Small intestine (tissue), 7 donors: ENCODE measurements around the gene TSPAN11. TPM values are rescaled to one million over a fixed set of nuclear protein-coding genes. Genes with fewer than 3 reads are reported as not detected.

Experiments used
- DNase-seq, 2 donors: peaks; one replicate each; pipeline versions ENCODE4 v3.0.0 to v3.0.0-alpha.2; 2013
- FAIRE-seq: peaks from 2 replicates; lab custom pipeline; 2012; peaks lifted over from hg19 to GRCh38; lab: Jason Lieb, UNC
- H3K27ac ChIP-seq, 3 donors: one replicate each; pipeline ENCODE4 v1.5.1; 2013; ENCODE audit warnings: low read length in 2 of 3, mild to moderate bottlenecking in 2 of 3, control low read depth in 1 of 3, inconsistent platforms in 1 of 3, low read depth in 1 of 3, moderate library complexity in 1 of 3
- H3K27me3 ChIP-seq, 3 donors: one replicate each; pipeline ENCODE4 v1.6.1; 2013; ENCODE audit warnings: low read length in 3 of 3, inconsistent platforms in 1 of 3; ENCODE audit not compliant: control insufficient read depth in 3 of 3, insufficient read depth in 3 of 3
- H3K36me3 ChIP-seq, 3 donors: one replicate each; pipeline ENCODE4 v1.6.1; 2013; ENCODE audit warnings: low read length in 3 of 3, inconsistent platforms in 1 of 3, low read depth in 1 of 3, mild to moderate bottlenecking in 1 of 3, moderate library complexity in 1 of 3; ENCODE audit not compliant: control insufficient read depth in 3 of 3, insufficient read depth in 2 of 3
- H3K4me1 ChIP-seq, 3 donors: one replicate each; pipeline ENCODE4 v1.6.1; 2013; ENCODE audit warnings: low read length in 2 of 3, inconsistent platforms in 1 of 3, low read depth in 1 of 3, mild to moderate bottlenecking in 1 of 3, moderate library complexity in 1 of 3; ENCODE audit not compliant: control insufficient read depth in 3 of 3, insufficient read depth in 2 of 3
- H3K4me3 ChIP-seq, 3 donors: one replicate each; pipeline ENCODE4 v1.5.1; 2013; ENCODE audit warnings: low read length in 3 of 3, control low read depth in 1 of 3, inconsistent platforms in 1 of 3, low read depth in 1 of 3, mild to moderate bottlenecking in 1 of 3, moderate library complexity in 1 of 3
- H3K9me3 ChIP-seq, 2 donors: one replicate each; pipeline ENCODE4 v1.6.1; 2013; ENCODE audit warnings: low read depth in 1 of 2, low read length in 1 of 2; ENCODE audit not compliant: control insufficient read depth in 2 of 2, insufficient read depth in 1 of 2
- WGBS, 3 donors: extraction: QIAGEN DNeasy Blood & Tissue Kit; methylation state at CpG; one replicate each; pipeline ENCODE4 v1.1.7; 2013; 5-methylcytosine and 5-hydroxymethylcytosine counted together
- polyA plus RNA-seq, 4 donors: library from polyadenylated mRNA; stranded (reverse) in 3 of 4; unstranded in 1 of 4; fragments of 200-250 nt in 3 of 4; fragments of 120-200 nt in 1 of 4; gene quantifications; one replicate each; pipeline versions ENCODE4 v1.2.1 to v1.2.3, GENCODE V29; 2013
- donor health status: healthy with polysubstance abuse.
- donor health status: control.
- donor health status: control.
- donor health status: Bipolar disorder and iron deficiency.
- donor health status: healthy.

Gene TSPAN11
- polyA plus RNA-seq, 4 donors, result 0.54 to 3.9 (median 3.9) TPM; not detected in 1

DNA sequence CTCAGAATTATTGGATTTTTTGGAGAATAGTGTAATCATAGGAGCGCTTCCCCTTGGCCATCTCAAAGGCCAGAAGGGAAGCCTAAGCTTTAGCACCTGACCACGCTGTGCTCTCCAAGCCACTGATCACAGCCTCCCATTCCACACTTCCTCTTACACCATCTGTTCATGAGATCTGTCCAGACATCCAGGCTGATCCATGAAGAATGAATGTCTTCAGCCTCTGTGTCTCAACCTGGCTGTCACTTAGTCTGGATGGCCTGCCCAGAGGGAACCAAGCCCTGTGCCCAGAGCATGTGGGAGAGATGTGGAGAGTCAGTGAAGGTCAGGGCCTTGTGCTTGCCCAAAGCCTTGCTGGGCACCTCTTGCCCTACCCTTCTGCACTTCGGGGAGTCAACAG lies 40.5 kb downstream of the TSPAN11 start:
- no peaks in the 10 kb centered on the region for H3K9me3 ChIP-seq
- H3K4me1 ChIP-seq, result no peaks in the 10 kb centered on the region
- no peak overlapping the region for H3K4me3 ChIP-seq
- H3K36me3 ChIP-seq, result no peaks in the 10 kb centered on the region
- no peak for DNase-seq
- no peak for FAIRE-seq
- no peaks in the 10 kb centered on the region for H3K27me3 ChIP-seq
- H3K27ac ChIP-seq, result no peak overlapping the region
- 70 to 81% (median 79%) methylated on average over 3 of the region's 3 CpGs for WGBS, 3 donors

DNA sequence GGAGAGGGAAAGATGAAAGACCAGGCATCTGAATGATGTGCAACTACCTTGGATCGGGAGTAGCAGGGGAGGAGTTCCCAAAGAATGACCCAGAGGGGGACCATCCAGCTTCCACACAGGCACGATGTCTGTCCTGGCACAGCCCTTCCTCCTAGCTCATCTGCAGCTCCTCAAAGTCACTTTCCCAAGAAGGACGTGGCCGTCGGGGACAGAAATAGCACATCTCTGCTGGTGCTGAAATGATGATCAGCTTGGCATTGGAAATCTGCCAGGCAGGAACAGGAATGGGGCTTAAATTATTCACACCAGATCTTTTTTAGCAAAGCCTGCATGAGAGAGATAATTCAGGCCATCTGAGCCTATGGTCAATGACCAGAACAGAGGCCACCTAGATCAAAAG lies 41.7 kb downstream of the TSPAN11 start:
- H3K9me3 ChIP-seq, result no peaks in the 10 kb centered on the region
- H3K4me1 ChIP-seq, result no peaks in the 10 kb centered on the region
- DNase-seq, result no peak
- no peaks in the 10 kb centered on the region for H3K36me3 ChIP-seq
- 66 to 71% (median 67%) methylated on average over 5 of the region's 5 CpGs for WGBS, 3 donors
- H3K27me3 ChIP-seq, result no peaks in the 10 kb centered on the region
- H3K4me3 ChIP-seq, result no peak overlapping the region
- no peak for FAIRE-seq
- no peak overlapping the region for H3K27ac ChIP-seq

DNA sequence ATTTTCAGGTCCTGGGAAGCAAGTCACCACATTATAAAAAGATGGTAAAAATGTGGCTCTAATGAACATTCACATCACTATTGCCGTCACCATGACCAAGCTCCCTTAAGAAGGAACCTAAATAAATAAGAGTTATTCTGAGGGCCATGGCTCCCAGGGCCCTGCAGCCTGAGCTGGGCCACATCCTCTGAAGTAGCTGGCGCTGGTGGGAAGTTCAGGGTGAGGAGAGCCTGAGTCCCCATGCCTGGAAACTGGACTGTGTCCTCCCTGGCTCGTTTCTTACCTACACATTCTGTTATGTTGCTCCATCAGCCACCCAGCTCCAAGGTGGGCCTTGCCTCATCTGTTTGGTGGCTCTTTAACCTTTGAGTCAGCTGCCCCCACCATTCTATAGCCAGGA lies 42.5 kb downstream of the TSPAN11 start:
- no peak overlapping the region for H3K4me3 ChIP-seq
- no peaks in the 10 kb centered on the region for H3K4me1 ChIP-seq
- H3K36me3 ChIP-seq, result no peaks in the 10 kb centered on the region
- H3K27me3 ChIP-seq, result no peaks in the 10 kb centered on the region
- WGBS, 3 donors, result 69 to 85% (median 82%) methylated on average over 3 of the region's 3 CpGs
- FAIRE-seq (no peak), DNase-seq (no peak)
- H3K9me3 ChIP-seq, result no peaks in the 10 kb centered on the region
- H3K27ac ChIP-seq, result no peak overlapping the region

DNA sequence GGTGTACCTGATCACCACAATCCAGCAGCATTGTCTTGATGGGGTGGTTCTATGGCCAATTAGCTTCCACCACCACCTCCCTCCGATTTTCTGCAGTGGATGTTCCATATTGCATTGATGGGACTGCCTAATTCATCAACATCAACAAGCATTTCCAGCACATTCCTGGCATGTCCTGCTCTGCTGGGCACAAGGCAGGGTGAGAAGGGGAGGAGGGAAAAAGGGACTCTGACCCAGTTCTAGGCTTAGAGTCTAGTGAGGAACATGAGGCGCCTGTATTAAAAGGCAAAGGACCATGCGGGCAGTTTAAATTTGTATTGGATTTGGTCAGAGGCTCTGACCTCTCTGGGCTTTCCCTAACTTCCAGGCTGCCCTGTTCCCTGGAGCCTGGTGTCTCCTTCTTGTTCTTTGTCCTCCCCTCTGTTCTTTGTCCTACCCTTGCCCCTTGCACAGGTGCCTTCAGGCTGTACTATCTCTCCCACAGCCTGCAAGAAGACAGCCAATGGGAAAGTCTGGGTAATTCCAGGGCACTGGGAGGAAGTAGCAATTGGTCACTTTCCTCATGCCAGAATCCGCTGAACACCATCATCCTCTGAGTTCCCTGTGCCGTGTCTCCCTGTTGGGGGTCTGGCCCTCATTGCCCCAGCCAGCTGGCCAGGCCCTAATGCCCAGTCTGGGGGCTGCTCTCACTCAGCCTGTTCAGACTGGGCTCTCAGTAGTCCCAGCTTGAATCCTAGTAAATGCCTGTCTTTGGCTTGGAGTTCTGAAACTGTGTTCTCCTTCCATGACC lies 43.3 kb downstream of the TSPAN11 start:
- Histone ChIP-seq H3K4me1 (no peaks in the 10 kb centered on the region), H3K4me3 (no peak overlapping the region), H3K9me3 (no peaks in the 10 kb centered on the region), H3K27ac (no peak overlapping the region), H3K27me3 (no peaks in the 10 kb centered on the region), H3K36me3 (no peaks in the 10 kb centered on the region)
- 77 to 83% (median 78%) methylated on average over 5 of the region's 5 CpGs for WGBS, 3 donors
- FAIRE-seq, result no peak
- no peak for DNase-seq

DNA sequence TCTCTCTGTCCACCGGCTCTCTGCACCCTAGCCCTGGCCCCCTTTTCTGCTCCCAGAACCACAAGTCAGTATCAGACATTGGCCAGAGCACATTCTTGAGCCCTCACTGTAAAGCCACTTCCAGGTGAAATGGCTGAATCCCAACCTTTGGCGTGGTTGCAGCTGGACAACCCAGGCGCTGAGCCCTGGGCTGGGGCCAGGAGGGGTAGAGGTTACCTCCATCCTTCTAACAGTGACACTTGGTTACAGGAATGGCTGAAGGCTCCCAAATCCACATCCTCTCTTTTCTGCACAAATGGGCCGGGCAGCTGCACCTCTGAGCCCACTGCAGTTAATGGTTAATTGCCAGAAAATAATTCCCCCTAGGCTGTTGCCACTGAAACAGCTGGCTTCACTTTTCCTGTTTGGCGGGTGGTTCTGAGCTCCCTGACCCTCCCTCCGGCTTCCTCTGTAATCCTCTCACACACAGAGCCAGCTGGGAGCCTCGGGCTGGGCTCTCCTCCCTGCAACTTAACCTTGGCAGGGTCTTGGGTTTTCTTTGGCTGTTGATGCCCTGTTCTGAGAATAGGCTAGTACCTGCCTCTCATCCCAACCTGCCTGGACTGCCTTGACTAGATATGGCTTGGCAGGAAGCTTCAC lies 44.1 kb downstream of the TSPAN11 start:
- no peaks in the 10 kb centered on the region for H3K36me3 ChIP-seq
- no peaks in the 10 kb centered on the region for H3K27me3 ChIP-seq
- FAIRE-seq (no peak), DNase-seq (no peak)
- H3K9me3 ChIP-seq, result no peaks in the 10 kb centered on the region
- H3K4me1 ChIP-seq, result no peaks in the 10 kb centered on the region
- 18 to 25% (median 25%) methylated on average over 7 of the region's 7 CpGs for WGBS, 3 donors
- no peak overlapping the region for H3K4me3 ChIP-seq
- no peak overlapping the region for H3K27ac ChIP-seq

DNA sequence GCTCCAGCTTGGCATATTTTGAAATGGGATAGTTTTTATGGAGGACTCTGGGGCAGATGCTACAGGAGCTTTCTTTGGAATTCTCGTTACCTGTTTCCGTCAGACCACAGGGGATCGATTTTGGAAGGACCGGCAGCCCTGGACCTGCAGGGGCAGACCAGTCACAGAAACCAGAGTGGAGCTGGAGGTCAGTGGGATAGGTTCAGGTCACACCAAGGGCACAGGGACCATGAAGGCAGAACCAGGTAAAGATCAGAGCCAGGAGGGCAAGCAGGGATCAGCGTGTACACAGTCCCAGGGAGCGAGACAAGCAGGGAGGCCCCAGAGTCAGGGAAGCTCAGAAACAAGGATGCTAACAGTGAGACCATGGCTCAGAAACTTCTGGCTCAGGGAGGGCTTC lies 45.5 kb downstream of the TSPAN11 start:
- Histone ChIP-seq H3K27ac (no peak overlapping the region), H3K4me3 (no peak overlapping the region), H3K36me3 (no peaks in the 10 kb centered on the region), H3K4me1 (no peaks in the 10 kb centered on the region), H3K9me3 (no peaks in the 10 kb centered on the region), H3K27me3 (no peaks in the 10 kb centered on the region)
- DNase-seq, result no peak
- WGBS, 3 donors, result 70 to 83% (median 77%) methylated on average over 6 of the region's 6 CpGs
- no peak for FAIRE-seq

DNA sequence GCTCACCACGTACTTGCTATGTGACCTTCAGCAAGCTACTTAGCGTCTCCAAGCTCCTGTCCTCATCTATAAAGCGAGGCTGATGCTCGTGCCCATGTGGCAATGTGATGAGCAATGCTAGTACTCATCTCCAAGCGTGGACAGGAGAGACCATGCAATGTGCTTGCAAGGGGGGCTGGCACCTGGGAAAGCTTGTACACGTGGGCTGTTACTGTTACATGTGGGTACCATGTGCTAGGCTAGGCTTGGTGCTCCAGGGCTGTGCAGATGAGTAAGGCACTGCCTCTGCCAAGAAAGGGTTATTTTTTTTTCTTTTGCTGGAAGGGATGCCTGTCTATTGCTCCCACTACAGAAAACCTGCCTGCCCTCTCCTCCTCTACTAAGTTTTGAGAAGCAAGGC lies 46.6 kb downstream of the TSPAN11 start:
- DNase-seq, result no peak
- Histone ChIP-seq H3K4me3 (no peak overlapping the region), H3K9me3 (no peaks in the 10 kb centered on the region), H3K36me3 (no peaks in the 10 kb centered on the region), H3K27me3 (no peaks in the 10 kb centered on the region), H3K27ac (no peak overlapping the region), H3K4me1 (no peaks in the 10 kb centered on the region)
- FAIRE-seq, result no peak
- WGBS, 3 donors, result 56 to 77% (median 63%) methylated on average over 6 of the region's 6 CpGs

DNA sequence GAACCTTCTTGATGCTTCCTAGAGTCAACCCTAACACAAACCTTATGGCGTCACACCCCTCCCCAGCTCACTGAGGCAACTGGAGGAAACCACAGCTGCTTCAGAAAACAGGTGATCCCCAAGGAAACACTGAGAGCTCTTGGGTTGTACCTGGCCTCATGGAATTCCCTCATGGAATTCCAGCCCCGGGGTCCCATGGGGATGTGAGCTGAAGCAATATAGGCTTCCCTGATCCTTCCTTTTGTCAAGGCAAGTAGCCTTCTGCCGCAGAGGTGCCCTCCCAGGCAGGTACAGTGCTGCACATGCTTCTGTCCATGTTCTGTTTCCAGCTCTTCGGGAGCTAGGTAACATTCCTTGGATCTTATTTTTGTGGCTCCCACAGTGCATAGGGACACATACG lies 47.3 kb downstream of the TSPAN11 start:
- Histone ChIP-seq H3K4me1 (no peaks in the 10 kb centered on the region), H3K36me3 (no peaks in the 10 kb centered on the region), H3K27ac (no peak overlapping the region), H3K4me3 (no peak overlapping the region), H3K9me3 (no peaks in the 10 kb centered on the region), H3K27me3 (no peaks in the 10 kb centered on the region)
- FAIRE-seq, result no peak
- no peak for DNase-seq
- 76 to 87% (median 80%) methylated on average over 5 of the region's 5 CpGs for WGBS, 3 donors
